GM21360 (cell line): Measurements from ENCODE around the gene PSD2.

Experiments used
- ATAC-seq: cut with Tn5 transposase; IDR thresholded peaks from one replicate; pipeline ENCODE4 v1.9.1; 2021; ENCODE audit warnings: mild to moderate bottlenecking, moderate library complexity; ENCODE audit not compliant: unreplicated experiment

Gene PSD2

DNA sequence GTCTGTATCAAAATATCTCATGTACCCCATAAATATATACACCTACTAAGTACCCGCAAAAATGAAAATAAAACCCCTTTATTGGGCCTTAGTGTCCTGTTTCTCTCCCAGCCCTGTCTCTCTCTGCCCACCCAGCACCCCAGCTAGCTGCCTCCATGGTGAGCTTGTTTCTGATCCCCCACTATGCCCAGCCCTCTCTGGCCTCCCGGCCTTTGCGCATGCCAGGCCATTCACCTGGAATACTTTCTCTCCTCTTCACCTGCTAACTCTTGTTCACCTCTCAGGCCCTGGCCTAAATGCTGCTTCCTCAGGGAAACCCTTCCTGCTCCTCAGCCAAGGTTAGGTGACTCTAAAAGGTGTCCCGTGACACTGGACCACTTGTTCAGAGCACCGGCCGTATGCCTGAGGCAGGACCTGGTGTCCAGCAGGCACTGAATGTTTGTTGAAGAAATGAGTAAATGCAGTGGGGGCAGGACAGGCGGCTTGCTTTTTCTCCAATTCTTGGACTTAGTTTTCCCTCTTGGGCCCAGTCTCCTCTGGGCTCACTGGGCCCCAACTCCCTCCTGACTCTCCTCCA, 58.5 kb downstream of the PSD2 start:
- ATAC-seq, result no peak

DNA sequence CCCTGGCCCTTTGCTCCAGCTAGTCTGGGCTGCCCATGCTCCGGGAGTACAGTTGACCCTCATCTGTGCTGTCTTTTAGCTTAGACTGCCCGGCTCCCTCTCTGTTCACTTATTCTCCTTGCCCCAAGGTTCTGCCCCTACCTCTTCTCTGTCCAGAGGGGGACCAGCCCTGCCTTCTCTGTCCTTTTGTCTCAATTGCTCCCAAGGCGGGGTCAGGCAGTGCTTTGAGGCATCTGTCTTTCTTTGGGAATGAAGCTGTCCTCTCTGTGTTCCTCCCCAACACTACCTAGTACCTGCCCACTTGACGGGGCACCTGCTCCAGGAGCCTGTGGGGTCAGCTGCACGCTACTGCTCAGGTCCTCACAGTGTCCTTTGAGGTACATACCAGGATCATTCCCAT, 59.3 kb downstream of the PSD2 start:
- no peak for ATAC-seq

DNA sequence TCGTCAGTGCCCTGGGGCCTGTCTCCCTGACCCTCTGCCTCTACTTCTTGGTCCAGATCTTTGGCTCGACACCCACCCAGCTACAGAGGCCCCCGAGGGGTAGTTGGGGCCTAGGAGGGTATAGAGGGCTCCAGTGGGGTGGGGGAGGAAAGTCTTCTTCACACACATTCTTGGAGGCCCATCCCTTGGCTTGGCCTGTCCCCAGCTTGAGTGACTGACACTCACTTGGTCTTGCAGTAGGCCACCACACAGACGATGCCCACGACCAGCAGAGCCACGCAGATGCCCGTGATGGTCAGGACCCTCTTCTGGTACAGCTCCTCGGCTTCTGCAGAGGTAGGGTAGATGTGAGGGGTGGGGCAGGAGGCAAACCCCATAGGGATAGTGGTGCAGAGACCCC, 59.8 kb downstream of the PSD2 start:
- no peak for ATAC-seq

DNA sequence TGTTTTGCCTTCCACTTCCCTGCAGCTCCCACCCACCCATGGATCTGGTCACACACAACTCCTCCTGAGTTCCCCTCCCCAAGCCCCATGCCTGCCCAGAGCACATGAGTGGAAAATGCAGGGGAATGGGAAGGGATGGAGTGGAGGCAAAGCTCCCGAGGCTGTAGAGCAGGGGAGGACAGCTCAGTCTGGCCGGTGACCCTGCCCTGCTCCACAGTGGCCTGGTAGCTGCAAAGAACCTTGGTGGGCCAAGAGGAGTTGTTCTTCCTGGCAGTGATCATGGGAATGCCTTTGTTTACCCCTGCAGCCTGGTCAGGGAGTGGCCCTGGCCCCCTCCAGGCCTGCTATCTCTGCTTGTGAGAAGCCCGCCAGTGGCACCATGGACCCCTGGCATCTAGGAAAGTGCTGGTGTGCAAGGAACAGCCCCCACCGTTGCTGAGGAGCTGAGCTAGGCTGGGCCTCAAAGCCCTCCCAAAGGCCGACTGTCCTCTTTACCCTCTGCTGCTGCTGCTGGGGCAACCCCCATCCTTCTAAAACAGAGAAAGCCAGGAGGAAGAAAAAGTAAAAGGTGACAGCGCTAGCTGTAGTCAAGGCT, 60.4 kb downstream of the PSD2 start:
- no peak for ATAC-seq

DNA sequence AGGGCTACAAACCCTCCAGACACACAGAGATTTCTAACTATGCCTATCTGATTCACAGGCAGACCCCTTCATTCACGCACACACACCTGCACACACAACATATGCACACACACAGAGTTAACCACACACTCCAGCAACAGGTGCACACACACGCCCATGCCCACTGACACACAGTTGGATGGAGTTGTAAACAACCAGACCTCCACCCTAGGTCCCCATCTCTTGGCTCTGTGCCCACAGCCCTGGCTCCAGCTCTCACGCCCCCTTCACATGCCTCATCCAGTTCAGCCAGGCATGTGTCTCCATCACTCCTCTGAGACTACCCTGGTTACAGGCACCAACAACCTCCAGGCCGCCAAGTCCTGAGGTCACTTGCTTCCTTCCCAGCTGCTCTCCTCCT, 61.1 kb downstream of the PSD2 start:
- no peak for ATAC-seq

DNA sequence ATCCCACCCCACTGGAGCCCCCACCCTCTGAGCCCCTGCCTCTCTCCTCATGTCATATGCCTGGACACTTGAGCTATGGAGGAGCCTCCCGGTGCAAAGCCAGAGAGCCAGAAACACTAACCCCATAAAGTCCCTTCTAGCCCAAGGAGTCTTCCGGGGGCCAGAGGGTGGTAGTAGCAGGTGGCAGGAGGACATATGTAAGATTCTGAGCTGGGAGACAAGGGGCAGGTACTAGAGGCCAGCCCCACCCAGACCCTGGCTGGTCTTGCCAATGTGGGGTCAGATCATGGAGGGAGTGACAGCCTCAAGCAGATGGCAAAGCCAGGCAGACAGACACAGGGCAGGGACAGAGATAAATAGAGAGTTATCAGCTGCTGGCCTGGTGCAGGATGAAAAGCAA, 63.4 kb downstream of the PSD2 start:
- ATAC-seq, result no peak

DNA sequence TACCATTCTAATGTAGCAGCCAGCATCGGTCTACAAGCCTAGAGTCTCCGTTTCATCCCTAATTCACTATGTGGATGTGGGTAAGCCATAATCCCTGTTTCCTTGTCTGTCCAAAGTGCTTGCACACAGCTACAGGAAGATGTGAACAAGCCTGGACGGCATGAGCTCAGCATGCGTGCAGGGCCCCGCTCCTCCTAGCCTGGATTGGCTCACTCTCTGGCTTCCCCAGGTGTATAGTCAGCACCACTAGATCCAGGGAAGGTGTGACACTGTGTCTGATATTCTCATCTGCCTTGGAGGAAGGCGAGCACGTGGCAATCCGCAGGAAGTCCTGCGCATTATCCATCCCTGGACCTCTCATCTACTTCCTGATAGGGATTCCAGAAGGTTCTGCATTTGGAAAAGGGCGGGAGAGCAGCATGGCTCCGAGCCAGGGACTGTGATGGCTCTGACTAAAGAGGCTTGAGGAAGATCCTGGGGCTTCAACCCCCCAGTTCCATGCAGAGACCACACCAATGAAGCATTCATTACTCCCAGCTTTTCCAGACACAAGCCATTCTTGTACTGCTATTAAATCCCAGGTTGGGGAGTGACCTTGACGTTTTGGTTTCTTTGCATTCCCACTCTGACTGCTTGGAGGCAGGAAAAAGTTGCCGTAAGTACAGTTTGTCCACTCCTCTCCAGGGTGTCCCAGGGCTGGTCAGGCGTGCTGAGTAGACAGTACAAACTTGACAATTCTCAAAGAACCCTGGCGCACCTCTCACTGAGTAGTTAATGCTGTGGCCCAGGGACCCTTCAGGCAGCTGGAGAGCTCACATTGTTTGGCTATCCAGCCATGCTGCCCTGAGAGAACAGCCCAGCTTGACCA, 65.6 kb downstream of the PSD2 start:
- no peak for ATAC-seq

DNA sequence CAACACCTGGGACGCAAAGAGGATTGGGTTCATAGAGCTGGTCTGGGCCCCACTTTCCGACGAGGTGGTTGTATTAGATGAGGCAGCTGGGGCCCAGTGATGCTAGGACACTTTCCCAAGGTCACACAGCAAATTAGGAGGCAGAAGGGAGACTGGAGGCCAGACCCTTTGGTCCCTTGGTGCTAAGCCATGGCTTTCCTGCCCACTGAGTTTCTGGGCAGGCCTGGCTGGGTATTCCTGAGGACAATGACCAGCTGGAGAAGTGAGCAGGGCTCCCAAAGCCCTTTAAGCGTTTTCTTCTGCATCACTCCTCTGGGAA, 66.2 kb downstream of the PSD2 start:
- ATAC-seq, result no peak

DNA sequence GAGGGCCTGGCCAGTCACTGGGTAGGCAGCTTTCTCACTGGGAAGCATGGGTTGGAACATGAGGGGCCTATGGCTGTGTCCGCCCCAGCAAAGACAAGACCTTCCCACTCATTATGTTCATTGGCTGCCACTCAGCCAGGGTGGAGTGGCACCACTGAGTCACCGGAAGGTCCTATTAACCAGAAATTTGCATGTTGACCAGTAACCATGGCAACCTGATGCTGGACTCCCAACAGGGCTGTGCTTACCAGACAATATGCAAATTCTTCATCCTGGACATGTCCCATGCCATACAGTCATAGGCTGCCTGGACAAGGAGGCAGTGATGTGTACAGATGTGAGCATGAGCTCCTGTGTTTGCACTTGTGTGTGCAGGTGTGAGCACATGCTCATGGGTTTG, 66.7 kb downstream of the PSD2 start:
- ATAC-seq, result no peak

DNA sequence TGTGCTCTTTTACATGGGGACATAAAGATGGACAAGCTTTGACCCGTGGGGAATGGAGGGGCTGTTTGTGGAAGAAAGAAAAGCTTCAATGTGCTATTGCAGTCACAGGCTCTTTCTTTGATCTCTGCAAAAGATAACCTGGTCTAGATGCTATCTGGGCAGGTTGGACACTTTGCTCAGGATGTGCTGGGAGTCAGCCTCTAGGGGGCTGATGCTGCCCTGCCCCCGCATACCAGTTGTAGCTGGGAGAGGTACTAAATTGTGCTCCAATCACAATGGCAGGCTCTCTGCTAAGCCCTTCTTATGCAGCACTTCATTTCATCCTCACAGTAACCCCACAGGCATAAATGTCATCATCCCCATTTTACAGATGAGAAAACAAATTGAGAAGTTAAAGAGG, 67.2 kb downstream of the PSD2 start:
- no peak for ATAC-seq

DNA sequence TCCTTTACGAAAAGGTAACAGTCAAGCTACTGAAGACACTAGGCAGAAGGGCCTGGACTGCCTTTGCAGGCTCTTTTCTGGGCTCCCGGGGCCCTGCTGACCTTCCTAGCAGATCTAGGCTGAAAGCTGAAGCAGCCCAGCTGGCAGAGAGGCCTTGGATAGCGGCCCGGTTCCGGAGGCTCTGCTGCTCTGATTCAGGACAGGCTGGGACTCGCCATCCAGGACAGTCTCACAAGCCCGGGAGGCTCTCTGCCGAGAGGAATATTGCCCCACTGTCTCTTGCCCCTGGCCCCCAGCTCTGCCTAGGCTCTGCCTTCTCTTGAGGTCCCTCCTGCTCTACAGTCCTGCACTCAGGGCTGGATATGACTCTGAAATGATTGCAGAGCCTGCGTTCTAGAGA, 67.8 kb downstream of the PSD2 start:
- ATAC-seq, result no peak

DNA sequence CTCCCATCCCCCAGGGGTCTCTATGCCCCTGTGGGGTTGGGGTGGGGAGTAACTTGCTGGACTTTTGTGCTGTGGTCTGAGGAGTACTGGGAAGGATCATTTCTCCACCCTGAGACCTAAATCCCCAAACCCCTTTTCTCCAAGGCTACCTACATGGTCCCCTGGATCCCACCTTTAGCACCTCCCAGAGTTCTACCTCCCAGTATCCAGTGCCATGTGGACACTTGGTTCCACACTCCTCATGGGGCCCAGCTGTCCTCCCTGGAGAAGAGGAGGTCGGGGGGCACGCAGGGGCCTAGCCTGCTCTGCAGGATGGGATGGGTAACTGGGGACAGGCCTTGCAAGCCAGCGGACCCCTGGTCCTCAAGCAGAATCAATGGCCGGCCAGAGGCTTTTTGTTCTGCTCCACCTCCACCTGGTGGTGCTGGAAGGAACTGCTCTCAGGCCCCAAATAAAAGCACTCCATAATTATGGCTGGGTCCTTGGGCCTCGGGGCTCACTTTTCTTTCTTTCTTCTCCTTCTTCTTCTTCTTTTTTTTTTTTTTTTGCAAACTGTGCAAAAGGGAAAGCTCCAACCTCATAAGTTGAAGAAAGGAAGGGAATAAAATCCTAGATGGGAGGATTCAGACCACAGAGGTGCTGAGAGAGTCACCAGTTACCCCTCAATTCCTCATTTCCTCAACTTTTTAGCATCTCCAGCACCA, 68.4 kb downstream of the PSD2 start:
- ATAC-seq, result no peak

DNA sequence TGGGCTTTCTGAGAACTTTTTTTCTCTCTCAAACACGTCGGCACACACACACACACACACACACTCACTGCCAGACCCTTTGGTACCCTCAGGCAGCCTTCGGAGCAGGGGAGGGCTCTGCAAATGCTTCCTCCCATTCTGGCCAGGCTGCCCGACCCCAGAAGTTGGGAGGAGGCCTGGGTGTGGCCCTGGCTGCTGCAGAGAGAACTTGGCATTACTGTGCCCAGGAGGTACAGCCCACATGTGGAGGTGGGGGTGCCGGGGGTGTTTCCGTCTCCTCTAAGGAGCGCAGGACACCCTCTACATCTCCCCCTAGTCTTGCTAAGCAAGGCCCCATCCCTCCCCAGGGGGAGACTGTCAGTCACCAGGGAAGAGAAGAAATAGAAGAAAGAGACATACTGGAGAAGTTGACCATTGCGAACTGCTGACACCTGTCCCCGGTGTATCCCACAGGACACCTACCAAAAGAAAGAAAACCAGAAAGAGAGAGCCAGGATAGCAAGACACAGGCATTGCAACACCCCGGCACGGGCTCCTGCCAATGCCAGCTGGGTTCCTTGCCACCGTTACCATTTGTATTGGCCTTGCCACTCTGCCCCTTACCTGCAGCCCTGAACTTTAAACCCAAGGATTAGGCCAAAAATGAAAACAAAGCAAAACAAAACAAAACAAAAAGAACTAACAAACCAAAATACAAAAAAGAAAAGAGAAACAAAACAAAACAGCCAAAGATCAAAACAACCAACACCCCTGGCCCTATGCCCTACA, 69.3 kb downstream of the PSD2 start:
- ATAC-seq, result no peak

DNA sequence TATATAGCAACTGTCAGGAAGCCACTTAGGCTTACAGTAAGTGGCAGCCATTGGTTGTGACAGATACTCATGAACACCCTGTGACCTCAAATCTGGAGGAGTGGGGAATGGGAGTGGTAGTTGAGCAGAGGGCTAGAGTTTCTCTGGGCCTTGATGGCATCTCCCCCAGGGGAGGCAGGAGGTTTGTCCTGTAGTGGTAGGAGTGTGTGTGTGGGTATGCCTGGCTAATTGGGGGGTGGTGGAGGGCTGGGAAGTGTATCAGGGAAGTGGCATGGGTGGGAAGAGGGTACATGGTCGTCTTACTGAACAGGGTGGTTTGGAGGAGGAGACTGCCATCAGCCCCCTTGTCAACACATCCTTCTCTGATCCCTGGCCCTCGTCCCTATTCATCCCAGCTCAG, 71.5 kb downstream of the PSD2 start:
- no peak for ATAC-seq

DNA sequence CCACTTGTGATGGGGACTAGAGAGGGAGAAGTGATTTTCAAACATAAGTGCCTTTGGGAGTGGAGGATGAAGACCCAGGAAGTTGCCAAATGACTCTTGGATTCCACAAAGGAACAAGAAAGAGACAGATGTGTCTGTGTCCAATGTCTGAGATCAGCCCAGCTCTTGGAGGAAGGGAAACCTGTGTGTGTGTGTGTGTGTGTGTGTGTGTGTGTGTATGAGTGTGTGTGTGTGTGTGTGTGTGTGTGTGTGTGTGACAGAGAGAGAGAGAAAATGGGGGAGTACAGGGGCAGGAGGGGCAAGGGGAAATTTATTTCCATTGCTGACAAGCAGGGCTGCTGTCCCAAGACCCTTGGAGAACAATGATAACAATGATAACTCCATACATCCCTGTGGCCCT, 72.0 kb downstream of the PSD2 start:
- no peak for ATAC-seq

DNA sequence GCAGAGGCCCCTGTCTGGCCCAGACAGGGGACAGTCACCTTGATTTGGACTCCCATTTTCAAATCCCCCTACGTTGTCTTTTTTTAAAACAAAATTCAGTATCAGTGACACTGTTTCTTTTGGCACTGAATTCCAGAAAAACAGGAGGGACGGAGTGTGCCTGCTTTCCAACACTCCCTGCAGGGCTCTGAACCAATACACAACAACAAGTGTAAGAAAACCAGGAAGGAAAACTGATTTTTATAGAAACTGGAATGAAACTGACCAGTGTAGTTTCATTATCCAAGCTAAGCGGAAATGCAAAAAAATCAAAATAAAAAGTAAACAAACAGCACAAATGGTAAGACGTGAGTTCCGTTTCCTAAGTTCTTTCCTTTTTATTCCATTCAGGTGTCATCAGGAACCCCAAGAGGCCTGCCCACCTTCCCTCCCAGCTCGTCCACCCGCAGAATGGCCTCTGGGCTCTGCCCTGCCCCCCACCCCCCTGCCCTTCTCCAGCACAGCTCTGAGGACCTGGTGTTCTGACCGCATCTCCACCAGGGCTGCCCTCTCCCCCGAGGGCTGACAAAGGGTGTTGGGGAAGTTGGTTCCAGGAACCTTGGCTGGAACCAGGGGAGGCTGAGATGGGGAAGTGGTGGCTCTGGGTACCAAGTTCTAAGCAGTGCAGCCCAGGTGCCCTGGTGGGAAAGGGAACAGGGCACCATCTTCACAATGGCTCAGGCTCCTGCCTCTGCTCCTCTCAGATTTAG, 73.6 kb downstream of the PSD2 start:
- no peak for ATAC-seq

DNA sequence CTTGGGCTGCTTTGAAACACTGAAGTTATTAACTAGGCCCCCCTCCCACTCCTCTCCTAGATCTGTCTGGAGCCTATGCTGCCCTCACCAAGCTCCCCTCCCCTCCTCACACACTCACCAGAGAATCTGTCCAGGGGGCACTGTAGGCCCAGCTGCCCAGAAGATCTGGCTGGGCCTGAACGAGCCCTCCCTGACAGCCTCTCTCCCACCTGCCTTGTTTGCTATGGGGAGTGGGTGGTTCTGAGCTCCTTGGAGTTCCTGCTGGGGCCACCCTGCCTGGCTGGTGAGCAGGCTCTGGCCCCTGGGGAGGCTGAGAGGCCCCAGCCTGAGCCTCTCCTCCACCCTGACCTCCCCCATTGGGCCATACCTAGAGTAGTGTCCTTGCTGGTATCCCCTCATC, 75.1 kb downstream of the PSD2 start:
- no peak for ATAC-seq

DNA sequence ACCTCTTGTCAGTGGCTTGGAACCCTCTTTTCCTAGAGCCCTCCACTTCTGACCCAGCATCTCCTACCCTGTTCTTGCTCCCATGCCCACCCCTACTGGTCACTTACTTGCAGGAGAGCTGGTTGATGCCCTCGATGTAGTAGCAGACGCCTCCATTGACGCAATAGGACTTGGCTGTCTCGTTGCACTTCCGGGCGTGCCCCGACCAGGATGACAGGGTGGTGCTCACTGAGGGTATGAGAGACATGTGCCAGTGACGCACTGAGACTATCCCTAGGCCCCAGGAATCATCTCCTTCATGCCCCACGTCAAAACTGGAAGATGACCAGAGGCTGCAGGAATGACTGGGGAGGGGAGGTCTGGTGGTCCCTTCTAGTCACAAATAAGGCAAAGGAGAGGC, 76.0 kb downstream of the PSD2 start:
- ATAC-seq, result no peak

DNA sequence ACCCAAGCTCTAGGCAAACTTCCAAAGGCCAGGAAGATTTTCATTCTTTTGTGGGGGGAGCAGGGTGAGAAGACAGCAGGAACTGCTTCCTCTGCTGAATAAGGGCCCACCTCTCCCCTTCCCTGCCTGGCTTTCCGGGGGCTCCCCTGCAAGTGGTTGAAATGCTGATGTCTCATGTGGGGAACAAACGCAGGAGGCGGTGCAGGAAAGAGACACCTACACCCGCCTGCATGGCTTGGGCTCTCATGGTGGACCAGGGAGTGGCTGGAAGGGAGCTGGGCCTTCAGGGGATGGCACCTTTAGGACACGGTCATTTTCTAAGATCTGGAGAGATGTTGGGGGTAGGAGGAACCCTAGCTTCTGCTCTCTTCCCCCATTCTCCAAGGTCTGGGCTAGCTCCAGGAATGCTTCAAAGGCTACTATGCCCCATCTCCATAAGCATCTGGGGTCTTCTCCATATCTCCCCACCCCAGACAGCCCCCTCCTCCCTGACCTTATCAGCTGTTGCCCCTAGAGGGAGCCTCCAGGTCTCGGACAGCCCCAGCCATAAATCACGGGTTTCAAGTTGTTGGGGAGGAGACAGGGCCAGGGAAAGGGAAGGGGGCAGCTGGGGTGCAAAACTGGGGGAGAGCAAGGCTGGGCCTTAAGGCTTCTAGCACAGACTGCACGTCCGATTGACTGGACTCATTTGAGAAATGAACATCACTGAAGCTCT, 76.6 kb downstream of the PSD2 start:
- ATAC-seq, result no peak
